ENCODE results near the gene KAZN. TPM values are rescaled to one million over a fixed set of nuclear protein-coding genes. Genes with fewer than 3 reads are reported as not detected.

KAZN gene
- polyA plus RNA-seq, 1 donor from 2014 or later = 20.6 TPM

DNA sequence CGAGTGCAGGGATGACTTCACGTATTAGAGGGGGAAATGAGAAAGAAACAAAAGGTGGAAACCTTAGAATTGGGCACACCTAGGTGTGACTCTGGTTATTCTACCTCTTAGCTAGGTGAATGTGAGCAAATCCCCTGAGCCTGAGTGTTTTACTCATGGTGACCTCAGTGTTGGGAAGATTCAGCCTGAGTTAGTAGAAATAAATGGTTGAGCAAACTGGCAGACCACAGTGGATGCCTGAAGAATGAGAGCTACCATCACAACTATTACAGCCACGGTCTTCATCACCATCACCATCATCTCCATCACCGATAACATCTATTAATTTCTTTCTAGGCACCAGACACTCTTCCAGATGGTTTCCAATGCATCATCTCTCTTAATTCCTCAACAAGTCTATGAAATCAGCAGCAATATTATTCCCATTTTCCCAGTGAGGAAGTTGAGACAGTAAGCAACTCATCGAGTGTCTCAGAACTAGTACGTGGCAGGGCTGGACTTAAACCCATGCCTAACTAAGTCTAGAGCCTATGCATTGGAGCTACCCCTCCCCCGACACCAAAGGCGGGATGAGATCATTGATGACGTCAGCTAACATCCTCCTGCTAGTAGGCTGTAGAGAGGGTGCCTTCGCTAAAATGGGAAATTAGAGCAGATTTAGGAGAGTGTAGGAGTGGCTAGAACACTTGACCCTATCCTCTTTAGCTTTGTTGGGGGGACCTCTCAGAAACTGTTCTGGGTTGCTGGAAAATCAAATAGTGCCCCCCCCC lies 7.9 kb upstream of the KAZN start:
- no peaks in the 10 kb centered on the region for H3K27me3 ChIP-seq (ENCODE audit: insufficient read depth, low read depth, low read length)
- no peak overlapping the region for H3K27ac ChIP-seq (ENCODE audit: low read length)
- no peaks in the 10 kb centered on the region for H3K9me2 ChIP-seq (ENCODE audit: insufficient read depth, low read length)
- H3K79me2 ChIP-seq (replicated peaks; ENCODE audit: insufficient read depth, low read length) = no peaks in the 10 kb centered on the region
- no peak overlapping the region for H3K4me3 ChIP-seq (ENCODE audit: low read length)
- TF ChIP-seq EZH2 (IDR thresholded peaks at IDR 0.05; ENCODE audit: borderline replicate concordance, insufficient read depth, low read length, poor library complexity, severe bottlenecking) (no peak), SMC3 (conservative IDR thresholded peaks at IDR 0.05; ENCODE audit: poor library complexity) (no peak), RAD21 (conservative IDR thresholded peaks at IDR 0.05) (no peak), EP300 (conservative IDR thresholded peaks at IDR 0.05; ENCODE audit: poor library complexity, severe bottlenecking) (no peak), MXI1 (conservative IDR thresholded peaks at IDR 0.05; ENCODE audit: poor library complexity, severe bottlenecking) (no peak), TAF1 (IDR thresholded peaks at IDR 0.05; ENCODE audit: low read depth) (no peak), POLR2AphosphoS5 (IDR thresholded peaks at IDR 0.05) (no peak)
- TF ChIP-seq, protein P1, sequence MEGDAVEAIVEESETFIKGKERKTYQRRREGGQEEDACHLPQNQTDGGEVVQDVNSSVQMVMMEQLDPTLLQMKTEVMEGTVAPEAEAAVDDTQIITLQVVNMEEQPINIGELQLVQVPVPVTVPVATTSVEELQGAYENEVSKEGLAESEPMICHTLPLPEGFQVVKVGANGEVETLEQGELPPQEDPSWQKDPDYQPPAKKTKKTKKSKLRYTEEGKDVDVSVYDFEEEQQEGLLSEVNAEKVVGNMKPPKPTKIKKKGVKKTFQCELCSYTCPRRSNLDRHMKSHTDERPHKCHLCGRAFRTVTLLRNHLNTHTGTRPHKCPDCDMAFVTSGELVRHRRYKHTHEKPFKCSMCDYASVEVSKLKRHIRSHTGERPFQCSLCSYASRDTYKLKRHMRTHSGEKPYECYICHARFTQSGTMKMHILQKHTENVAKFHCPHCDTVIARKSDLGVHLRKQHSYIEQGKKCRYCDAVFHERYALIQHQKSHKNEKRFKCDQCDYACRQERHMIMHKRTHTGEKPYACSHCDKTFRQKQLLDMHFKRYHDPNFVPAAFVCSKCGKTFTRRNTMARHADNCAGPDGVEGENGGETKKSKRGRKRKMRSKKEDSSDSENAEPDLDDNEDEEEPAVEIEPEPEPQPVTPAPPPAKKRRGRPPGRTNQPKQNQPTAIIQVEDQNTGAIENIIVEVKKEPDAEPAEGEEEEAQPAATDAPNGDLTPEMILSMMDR (IDR thresholded peaks at IDR 0.05; ENCODE audit: poor library complexity, severe bottlenecking) = no peak
- TF ChIP-seq, protein P2, sequence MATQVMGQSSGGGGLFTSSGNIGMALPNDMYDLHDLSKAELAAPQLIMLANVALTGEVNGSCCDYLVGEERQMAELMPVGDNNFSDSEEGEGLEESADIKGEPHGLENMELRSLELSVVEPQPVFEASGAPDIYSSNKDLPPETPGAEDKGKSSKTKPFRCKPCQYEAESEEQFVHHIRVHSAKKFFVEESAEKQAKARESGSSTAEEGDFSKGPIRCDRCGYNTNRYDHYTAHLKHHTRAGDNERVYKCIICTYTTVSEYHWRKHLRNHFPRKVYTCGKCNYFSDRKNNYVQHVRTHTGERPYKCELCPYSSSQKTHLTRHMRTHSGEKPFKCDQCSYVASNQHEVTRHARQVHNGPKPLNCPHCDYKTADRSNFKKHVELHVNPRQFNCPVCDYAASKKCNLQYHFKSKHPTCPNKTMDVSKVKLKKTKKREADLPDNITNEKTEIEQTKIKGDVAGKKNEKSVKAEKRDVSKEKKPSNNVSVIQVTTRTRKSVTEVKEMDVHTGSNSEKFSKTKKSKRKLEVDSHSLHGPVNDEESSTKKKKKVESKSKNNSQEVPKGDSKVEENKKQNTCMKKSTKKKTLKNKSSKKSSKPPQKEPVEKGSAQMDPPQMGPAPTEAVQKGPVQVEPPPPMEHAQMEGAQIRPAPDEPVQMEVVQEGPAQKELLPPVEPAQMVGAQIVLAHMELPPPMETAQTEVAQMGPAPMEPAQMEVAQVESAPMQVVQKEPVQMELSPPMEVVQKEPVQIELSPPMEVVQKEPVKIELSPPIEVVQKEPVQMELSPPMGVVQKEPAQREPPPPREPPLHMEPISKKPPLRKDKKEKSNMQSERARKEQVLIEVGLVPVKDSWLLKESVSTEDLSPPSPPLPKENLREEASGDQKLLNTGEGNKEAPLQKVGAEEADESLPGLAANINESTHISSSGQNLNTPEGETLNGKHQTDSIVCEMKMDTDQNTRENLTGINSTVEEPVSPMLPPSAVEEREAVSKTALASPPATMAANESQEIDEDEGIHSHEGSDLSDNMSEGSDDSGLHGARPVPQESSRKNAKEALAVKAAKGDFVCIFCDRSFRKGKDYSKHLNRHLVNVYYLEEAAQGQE (IDR thresholded peaks at IDR 0.05; ENCODE audit: borderline replicate concordance) = no peak
- H3K36me3 ChIP-seq (ENCODE audit: insufficient read depth, low read length) = no peaks in the 10 kb centered on the region
- no peak overlapping the region for H2AFZ ChIP-seq (ENCODE audit: low read depth, low read length)
- no peak overlapping the region for H3K9ac ChIP-seq (ENCODE audit: low read length)
- H4K20me1 ChIP-seq (ENCODE audit: insufficient read depth) = no peaks in the 10 kb centered on the region
- no peaks in the 10 kb centered on the region for H3F3A ChIP-seq (ENCODE audit: insufficient read depth, low read length, poor library complexity, severe bottlenecking)
- no peak overlapping the region for H3K4me2 ChIP-seq (ENCODE audit: low read length)
- no peaks in the 10 kb centered on the region for H3K9me3 ChIP-seq (ENCODE audit: low read length)

DNA sequence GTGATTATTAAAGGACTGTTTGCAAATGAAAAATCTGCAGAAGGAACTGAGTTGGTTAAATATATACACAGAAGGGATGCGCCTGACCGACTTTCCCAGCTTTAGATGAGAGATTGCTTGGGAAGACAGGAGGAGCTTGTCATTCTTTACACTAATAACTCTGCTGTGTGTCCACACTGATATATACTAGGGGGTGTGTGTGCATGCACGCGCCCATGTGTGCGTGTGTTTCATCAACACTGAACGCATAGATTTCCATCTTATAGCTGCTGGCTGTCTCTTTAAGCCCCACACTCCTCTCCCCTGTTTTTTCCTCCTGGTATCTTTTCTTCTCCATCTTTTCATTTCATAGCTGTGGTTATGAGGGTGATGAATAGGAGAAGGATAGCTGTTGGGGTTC lies 6.9 kb upstream of the KAZN start:
- TF ChIP-seq RAD21 (conservative IDR thresholded peaks at IDR 0.05) (no peak), SMC3 (conservative IDR thresholded peaks at IDR 0.05; ENCODE audit: poor library complexity) (no peak), POLR2AphosphoS5 (IDR thresholded peaks at IDR 0.05) (no peak), MXI1 (conservative IDR thresholded peaks at IDR 0.05; ENCODE audit: poor library complexity, severe bottlenecking) (no peak), EP300 (conservative IDR thresholded peaks at IDR 0.05; ENCODE audit: poor library complexity, severe bottlenecking) (no peak), TAF1 (IDR thresholded peaks at IDR 0.05; ENCODE audit: low read depth) (no peak), EZH2 (IDR thresholded peaks at IDR 0.05; ENCODE audit: borderline replicate concordance, insufficient read depth, low read length, poor library complexity, severe bottlenecking) (no peak)
- TF ChIP-seq, protein P2 (IDR thresholded peaks at IDR 0.05; ENCODE audit: borderline replicate concordance) = no peak
- TF ChIP-seq, protein P1 (IDR thresholded peaks at IDR 0.05; ENCODE audit: poor library complexity, severe bottlenecking) = no peak
- no peaks in the 10 kb centered on the region for H3K9me2 ChIP-seq (ENCODE audit: insufficient read depth, low read length)
- no peak overlapping the region for H3K4me3 ChIP-seq (ENCODE audit: low read length)
- H3K27me3 ChIP-seq (ENCODE audit: insufficient read depth, low read depth, low read length) = no peaks in the 10 kb centered on the region
- H3K36me3 ChIP-seq (ENCODE audit: insufficient read depth, low read length) = no peaks in the 10 kb centered on the region
- no peaks in the 10 kb centered on the region for H3F3A ChIP-seq (ENCODE audit: insufficient read depth, low read length, poor library complexity, severe bottlenecking)
- no peak overlapping the region for H2AFZ ChIP-seq (ENCODE audit: low read depth, low read length)
- H3K4me2 ChIP-seq (ENCODE audit: low read length) = no peak overlapping the region
- H3K79me2 ChIP-seq (replicated peaks; ENCODE audit: insufficient read depth, low read length) = no peaks in the 10 kb centered on the region
- H3K27ac ChIP-seq (ENCODE audit: low read length) = peak overlapping the region; percentile 56
- peak overlapping the region; percentile 19 for H3K9ac ChIP-seq (ENCODE audit: low read length)
- no peaks in the 10 kb centered on the region for H4K20me1 ChIP-seq (ENCODE audit: insufficient read depth)
- no peaks in the 10 kb centered on the region for H3K9me3 ChIP-seq (ENCODE audit: low read length)
